ENCODE measurements around the gene ILDR2.

Gene ILDR2, protein sequence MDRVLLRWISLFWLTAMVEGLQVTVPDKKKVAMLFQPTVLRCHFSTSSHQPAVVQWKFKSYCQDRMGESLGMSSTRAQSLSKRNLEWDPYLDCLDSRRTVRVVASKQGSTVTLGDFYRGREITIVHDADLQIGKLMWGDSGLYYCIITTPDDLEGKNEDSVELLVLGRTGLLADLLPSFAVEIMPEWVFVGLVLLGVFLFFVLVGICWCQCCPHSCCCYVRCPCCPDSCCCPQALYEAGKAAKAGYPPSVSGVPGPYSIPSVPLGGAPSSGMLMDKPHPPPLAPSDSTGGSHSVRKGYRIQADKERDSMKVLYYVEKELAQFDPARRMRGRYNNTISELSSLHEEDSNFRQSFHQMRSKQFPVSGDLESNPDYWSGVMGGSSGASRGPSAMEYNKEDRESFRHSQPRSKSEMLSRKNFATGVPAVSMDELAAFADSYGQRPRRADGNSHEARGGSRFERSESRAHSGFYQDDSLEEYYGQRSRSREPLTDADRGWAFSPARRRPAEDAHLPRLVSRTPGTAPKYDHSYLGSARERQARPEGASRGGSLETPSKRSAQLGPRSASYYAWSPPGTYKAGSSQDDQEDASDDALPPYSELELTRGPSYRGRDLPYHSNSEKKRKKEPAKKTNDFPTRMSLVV

DNA sequence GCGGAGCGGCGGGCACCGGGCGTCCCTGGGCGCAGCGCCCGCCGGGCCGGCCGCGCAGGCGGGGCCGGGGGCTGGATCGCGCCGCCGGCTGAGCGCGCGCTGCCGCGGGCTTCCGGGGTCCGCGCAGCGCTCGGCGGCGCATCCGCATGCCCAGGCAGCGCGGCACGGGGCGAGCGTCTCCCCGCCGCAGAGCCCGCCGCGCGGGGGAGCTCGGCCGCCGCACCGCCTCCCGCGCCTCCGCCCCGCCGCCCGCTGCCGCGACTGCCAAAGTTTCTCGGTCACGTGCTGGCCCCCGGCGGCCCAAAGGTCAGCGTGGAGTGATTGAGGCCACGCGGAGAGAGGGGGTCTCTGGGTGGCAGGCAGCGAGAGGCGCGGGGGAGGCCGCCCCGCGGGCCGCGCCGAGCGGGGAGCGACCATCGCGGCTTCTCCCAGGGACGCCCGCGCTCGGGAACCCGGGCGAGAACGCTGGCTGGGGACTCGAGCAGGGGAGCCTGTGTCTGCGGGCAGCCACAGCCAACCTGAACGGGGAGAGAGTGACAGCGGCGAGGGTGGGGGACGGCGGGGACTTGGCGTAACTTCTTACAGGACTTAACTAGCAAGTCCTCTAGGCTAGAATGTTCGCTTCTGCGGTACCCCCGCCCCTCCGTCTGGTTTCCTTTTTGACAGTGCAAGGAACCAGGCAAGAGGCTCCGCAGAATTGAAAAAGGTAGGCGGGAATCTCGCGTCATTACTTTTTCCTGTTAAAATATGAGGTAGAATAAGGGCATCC is at the start of gene ILDR2:
Gene ILDR2, minus strand, starts transcription at position 180 of the 769 bp plus-strand sequence. CDS start 272 bp downstream, outside the sequence.
- no peak for DNase-seq (ENCODE audit: low spot score)
- no peak for FAIRE-seq

- DNase-seq (ENCODE audit: low spot score) = no peak
- FAIRE-seq = no peak
These were observed 47.0 kb upstream of the ILDR2 start for GRCh38 chr1:167022384-167022783.

- DNase-seq (ENCODE audit: low spot score) (no peak), FAIRE-seq (no peak)
These were observed 40.9 kb upstream of the ILDR2 start for GRCh38 chr1:167016100-167016750.

DNA sequence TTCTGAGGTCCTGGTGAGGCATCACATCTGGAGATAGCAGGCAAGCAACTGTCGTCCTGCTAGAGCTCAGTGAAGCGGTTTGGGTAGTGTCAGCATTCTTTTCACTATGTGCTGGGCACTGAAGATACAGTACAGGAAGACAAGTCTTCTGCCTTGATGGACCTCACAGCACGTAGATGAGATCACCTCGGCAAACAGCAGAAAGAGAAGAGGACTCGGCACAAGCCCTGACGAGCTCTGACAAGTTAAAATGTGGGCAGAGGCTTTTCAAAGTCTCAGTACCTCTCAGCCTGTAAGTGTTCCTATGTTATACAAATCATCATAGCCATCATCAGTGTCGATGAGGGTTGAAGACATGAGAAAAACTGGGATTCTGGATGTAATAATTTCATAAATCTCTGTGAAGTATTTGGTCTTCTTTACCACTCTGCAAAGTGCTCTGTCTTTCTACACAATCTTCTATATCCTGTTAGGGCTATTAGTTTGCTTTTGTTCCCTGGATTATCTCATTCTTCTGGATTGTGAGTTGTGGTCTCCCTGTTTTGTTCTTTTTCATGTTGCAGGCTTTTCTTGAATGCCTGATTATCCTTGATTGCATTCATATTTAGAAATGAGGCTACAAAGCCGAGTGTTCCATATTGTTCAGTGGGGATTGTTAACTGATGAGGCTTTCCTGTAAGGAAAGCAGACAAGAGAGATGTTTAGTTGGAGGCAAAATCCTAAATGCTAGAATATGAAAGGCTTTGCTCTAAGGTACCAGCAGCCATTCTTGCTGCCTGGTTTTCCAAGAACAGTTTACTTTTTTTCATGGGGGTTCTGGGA is 38.0 kb upstream of the ILDR2 start:
- FAIRE-seq (no peak), DNase-seq (ENCODE audit: low spot score) (no peak)

DNA sequence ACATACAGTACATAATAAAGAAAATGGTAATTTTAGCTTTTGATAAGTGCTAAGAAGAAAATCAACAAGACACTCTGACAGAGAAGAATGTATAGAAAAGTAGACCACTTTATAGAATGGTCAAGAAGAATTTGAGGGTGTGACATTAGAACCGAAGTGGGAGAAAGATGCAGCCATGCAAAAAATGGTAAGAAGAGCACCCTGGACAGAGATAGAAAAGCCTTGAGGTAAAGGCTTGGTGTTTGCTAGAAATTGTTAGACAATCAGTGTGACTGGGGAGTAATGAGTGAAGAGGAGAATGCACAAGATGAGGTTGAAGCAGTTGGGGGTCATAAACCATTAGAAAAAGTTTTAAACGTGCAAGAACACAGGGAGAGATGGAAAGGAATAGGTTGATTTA is 37.2 kb upstream of the ILDR2 start:
- DNase-seq (ENCODE audit: low spot score) = no peak

DNA sequence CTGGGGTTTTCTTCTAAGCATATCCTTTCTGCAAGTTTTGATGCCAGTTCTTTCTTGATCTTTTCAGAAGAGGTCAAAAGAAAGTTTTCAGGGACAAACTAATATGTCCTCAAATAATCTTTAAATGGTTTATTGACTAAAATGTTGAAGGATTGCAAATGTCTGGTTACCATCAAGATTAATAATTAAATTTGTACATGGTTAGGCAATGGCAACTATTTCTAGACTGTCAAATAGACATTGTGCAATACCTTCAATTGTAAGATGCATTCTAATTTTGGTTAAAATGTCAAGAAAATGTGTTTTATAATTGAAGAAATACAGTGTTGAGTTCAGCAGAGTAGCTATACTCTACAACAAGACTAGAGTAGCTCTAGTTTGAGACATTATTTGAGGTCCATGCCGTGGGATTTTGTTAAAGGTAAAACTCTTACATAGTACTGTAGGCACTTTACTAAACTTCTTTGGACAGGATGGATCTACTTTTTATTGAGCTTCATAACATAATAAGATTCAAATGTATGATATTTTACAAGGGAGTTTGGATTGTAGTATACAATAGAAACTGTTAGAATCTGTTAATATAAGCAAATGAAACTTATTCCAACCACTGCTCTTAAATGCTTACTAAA is 36.3 kb upstream of the ILDR2 start:
- DNase-seq (ENCODE audit: low spot score) (no peak), FAIRE-seq (no peak)

More for the DNA sequence above, 37.2 kb upstream of the ILDR2 start:
- FAIRE-seq = no peak

DNA sequence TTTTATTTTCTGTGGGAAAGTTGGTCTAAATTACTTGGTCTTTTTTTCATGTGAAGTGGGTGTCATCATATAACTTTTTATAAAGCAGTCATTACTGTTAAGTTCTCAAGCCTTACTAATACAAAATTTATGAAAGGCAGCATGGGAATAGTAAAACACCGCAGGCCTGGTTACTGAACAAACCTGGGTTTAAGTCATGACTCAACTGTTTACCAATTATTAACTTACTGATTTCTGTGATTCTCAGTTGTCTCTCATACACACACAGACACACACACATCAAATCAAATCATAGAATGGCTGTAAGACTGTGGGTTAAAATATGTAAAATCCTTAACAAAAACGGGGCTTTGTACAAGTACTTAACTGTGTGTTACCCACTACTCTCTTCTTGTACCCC is 28.4 kb upstream of the ILDR2 start:
- DNase-seq (ENCODE audit: low spot score) = peak; percentile 63
- peak; percentile 95 for FAIRE-seq

- FAIRE-seq (no peak), DNase-seq (ENCODE audit: low spot score) (no peak)
These were observed 27.0 kb upstream of the ILDR2 start for GRCh38 chr1:167002354-167002753.

GRCh38 chr1:167000546-167000945 is 25.2 kb upstream of the ILDR2 start:
- FAIRE-seq = no peak

GRCh38 chr1:166999500-167000055 is 24.2 kb upstream of the ILDR2 start:
- FAIRE-seq (no peak), DNase-seq (ENCODE audit: low spot score) (no peak)

More at GRCh38 chr1:167000546-167000945, 25.2 kb upstream of the ILDR2 start:
- DNase-seq (ENCODE audit: low spot score) = no peak

- FAIRE-seq = no peak
- no peak for DNase-seq (ENCODE audit: low spot score)
These were observed 23.7 kb upstream of the ILDR2 start for GRCh38 chr1:166999075-166999474.

- DNase-seq (ENCODE audit: low spot score) (no peak), FAIRE-seq (no peak)
These were observed 13.7 kb upstream of the ILDR2 start, which contains the start of gene MAEL for GRCh38 chr1:166988974-166989515. TSS of gene MAEL (plus strand) at chr1:166989280. CDS start at chr1:166989353, 73 bp downstream.

- FAIRE-seq (no peak), DNase-seq (ENCODE audit: low spot score) (no peak)
These were observed 6.2 kb upstream of the ILDR2 start for GRCh38 chr1:166981589-166981988.

DNA sequence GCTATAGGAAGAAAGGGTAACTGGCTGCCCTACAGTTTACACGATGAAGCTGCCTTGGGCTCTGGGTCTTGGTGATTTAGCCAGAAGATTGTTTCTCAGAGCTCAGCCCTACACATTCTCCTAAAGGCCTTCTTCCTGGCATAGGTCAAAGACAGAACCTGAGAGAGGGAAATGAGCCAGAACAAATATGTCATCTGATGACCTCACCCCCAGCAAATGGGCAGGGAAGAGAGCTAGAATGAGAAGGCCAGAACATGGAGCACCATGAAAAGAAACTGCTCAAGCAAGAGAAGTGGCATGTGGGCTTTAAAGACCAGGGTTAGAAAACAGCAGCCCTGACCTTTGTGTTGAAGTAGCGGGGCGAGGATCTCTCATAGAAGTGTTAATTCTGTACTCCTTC is 5.5 kb upstream of the ILDR2 start:
- FAIRE-seq (peak; percentile 63), DNase-seq (ENCODE audit: low spot score) (peak; percentile 61)

DNA sequence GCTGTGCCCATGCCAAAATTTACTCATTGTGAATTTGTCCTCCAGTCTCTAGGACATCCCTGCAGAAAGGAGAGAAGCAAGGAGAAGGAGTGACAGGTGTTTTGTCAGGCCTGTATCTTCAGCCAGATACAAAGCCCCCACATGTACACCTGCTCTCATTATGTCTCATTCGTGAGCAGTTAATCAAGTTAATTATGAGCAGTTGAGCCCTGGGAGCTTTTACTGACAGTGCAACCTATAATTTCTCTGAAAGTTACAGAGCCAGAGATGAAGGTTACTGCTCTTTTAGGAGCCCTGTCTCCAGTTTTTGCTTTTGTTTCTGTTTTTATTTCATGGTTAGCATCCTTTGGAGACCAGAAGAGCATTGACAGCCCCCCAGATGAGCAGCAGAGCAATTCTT is 5.0 kb upstream of the ILDR2 start:
- DNase-seq (ENCODE audit: low spot score) (no peak), FAIRE-seq (no peak)

DNA sequence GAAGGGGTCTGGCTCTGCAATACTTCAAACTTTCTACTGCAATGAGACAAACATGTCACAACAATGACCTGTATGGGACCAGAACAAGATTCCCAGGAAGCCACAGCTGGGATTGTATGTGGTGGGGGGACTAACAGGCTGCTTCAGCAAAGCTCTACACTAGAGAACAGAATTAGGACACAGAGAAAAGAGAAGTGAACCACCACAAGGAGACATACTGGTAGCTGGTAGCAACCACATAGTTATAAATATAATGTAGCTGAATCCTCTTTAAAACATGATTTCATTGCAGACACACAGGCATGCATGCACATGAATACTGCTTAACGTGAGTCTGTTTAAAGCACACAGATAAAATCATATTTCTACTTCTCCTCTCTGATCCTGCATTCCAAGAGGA is 3.5 kb upstream of the ILDR2 start:
- FAIRE-seq = no peak

DNA sequence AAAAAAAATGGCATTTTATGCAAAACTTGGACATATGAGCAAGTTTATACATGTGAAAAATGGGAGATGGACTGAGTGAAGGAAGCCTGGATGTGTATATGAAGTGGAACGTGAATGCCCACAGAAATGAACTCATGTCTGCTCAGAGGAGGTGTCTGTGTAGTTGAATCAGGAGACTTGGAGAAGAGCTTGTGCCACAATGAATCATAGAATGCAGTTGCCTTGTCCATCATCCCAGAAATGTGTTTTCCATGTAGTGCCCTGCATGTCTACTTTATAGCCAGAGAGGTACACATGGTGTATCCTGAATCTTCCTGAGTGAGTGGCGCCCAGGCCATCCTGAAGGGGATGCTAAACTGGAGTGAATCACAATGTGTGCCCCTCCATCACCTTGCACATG is 2.6 kb upstream of the ILDR2 start:
- FAIRE-seq (no peak), DNase-seq (ENCODE audit: low spot score) (no peak)

More for the DNA sequence above, 3.5 kb upstream of the ILDR2 start:
- DNase-seq (ENCODE audit: low spot score) = no peak

- FAIRE-seq (no peak), DNase-seq (ENCODE audit: low spot score) (no peak)
These were observed 544 bp downstream of the ILDR2 start for GRCh38 chr1:166974647-166975345.

- FAIRE-seq = no peak
- no peak for DNase-seq (ENCODE audit: low spot score)
These were observed 2.5 kb downstream of the ILDR2 start for GRCh38 chr1:166972826-166973225.

Data from RCC 7860 (cell line).